ENCODE results near the gene SUSD4. TPM values are rescaled to one million over a fixed set of nuclear protein-coding genes. Genes with fewer than 3 reads are reported as not detected.

SUSD4 gene
- total RNA-seq, 1 experiment from 2014 or later: 3.5 TPM

DNA sequence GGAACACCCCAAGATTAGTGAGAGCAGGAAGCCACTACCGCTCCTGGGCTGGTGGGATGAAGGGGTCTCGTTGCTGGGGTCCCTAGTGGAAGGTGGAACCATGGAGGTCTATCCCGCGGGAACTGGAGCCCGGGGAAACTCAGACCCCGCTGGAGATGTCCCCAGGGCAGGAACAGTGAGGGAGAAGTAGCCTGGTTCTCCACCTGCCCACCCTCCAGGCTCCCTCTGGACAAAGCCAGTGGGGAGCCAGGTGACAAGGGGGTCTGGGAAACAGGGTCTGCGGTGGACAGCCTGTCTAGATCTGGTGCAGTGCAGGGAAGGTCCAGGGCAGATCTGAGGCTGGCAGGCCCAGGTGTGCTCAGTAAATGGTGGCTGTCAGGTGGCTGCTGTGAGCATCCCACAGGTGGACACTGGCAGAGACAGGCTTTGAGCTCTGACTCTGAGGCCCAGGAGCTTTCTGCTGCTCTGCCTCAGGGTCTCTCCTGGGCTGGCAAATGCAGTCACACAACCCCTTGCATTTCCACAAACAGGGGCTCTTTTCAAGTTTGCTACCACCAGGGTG is 132.9 kb downstream of the SUSD4 start:
- TF ChIP-seq, protein P1, sequence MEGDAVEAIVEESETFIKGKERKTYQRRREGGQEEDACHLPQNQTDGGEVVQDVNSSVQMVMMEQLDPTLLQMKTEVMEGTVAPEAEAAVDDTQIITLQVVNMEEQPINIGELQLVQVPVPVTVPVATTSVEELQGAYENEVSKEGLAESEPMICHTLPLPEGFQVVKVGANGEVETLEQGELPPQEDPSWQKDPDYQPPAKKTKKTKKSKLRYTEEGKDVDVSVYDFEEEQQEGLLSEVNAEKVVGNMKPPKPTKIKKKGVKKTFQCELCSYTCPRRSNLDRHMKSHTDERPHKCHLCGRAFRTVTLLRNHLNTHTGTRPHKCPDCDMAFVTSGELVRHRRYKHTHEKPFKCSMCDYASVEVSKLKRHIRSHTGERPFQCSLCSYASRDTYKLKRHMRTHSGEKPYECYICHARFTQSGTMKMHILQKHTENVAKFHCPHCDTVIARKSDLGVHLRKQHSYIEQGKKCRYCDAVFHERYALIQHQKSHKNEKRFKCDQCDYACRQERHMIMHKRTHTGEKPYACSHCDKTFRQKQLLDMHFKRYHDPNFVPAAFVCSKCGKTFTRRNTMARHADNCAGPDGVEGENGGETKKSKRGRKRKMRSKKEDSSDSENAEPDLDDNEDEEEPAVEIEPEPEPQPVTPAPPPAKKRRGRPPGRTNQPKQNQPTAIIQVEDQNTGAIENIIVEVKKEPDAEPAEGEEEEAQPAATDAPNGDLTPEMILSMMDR (conservative IDR thresholded peaks at IDR 0.05): no peak
- Histone ChIP-seq H3K23ac (ENCODE audit: insufficient read length, low read depth, low read length) (no peak overlapping the region), H4K5ac (ENCODE audit: insufficient read length, low read depth, low read length) (no peak overlapping the region), H3K27ac (ENCODE audit: insufficient read length, low read depth, low read length) (no peak overlapping the region), H3K27me3 (ENCODE audit: insufficient read depth, low read length) (0 out of 2 replicates have a peak, but pooled peaks cover 3% of the 10 kb centered on the region), H4K20me1 (ENCODE audit: control insufficient read depth, insufficient read depth, insufficient read length) (no peaks in the 10 kb centered on the region), H3K23me2 (ENCODE audit: insufficient read length, low read depth, low read length, poor library complexity, severe bottlenecking) (no peaks in the 10 kb centered on the region), H2BK20ac (ENCODE audit: low read depth, low read length, poor library complexity, severe bottlenecking) (no peak overlapping the region), H3K9me3 (ENCODE audit: control insufficient read depth, low read depth, low read length) (no peaks in the 10 kb centered on the region), H3K14ac (ENCODE audit: insufficient read depth, low read length) (no peak overlapping the region; the same call in 1 of the 2 replicates), H2AFZ (ENCODE audit: low read length) (no peak overlapping the region), H3K4ac (ENCODE audit: low read depth, low read length) (no peak overlapping the region), H3K79me2 (ENCODE audit: insufficient read depth, low read length) (no peaks in the 10 kb centered on the region), H3K56ac (ENCODE audit: insufficient read length, low read depth, low read length) (no peak overlapping the region), H3T11ph (ENCODE audit: low read length) (no peak overlapping the region), H3K4me2 (ENCODE audit: insufficient read depth, insufficient read length, low read length) (no peak overlapping the region), H3K18ac (ENCODE audit: insufficient read length, low read depth, low read length) (no peak overlapping the region), H2BK12ac (ENCODE audit: insufficient read length, low read depth, low read length) (no peak overlapping the region), H2BK15ac (ENCODE audit: low read depth, low read length) (no peak overlapping the region), H4K8ac (replicated peaks; ENCODE audit: insufficient read length, low read depth, low read length) (no peak overlapping the region), H4K91ac (ENCODE audit: insufficient read length, low read depth, low read length) (no peak overlapping the region), H2BK5ac (ENCODE audit: insufficient read length, low read length) (no peak overlapping the region), H3K79me1 (ENCODE audit: insufficient read depth, low read depth, low read length, poor library complexity, severe bottlenecking) (no peaks in the 10 kb centered on the region), H3K4me1 (ENCODE audit: insufficient read depth, low read length) (no peaks in the 10 kb centered on the region), H2AK5ac (ENCODE audit: insufficient read length, low read length) (no peak overlapping the region), H3K9ac (ENCODE audit: extremely low read depth, insufficient read length, low read length) (no peak overlapping the region), H2BK120ac (ENCODE audit: low read depth, low read length, poor library complexity, severe bottlenecking) (no peak overlapping the region)
- Mint-ChIP-seq H3K27ac (no peak overlapping the region; a peak in 1 of 7 replicates), H3K27me3 (ENCODE audit: low read depth) (peaks cover 10% of the 10 kb centered on the region), H3K9me3 (no peaks in the 10 kb centered on the region), H3K4me1 (peaks cover 0 to 2% of the 10 kb centered on the region in 2 experiments; a peak in 1 of 4 replicates), H3K36me3 (ENCODE audit: insufficient read depth in 1 of 3, low read depth in 3 of 3) (no peaks in the 10 kb centered on the region; a peak in 1 of 7 replicates), H3K4me3 (no peak overlapping the region)
- WGBS (ENCODE audit: extremely low coverage, insufficient read length, low lambda C conversion rate): no CpG with 5 or more reads among the region's 7 CpGs
- DNase-seq: peak; percentile 18
